ENCODE results near the gene PPM1J.

DNA sequence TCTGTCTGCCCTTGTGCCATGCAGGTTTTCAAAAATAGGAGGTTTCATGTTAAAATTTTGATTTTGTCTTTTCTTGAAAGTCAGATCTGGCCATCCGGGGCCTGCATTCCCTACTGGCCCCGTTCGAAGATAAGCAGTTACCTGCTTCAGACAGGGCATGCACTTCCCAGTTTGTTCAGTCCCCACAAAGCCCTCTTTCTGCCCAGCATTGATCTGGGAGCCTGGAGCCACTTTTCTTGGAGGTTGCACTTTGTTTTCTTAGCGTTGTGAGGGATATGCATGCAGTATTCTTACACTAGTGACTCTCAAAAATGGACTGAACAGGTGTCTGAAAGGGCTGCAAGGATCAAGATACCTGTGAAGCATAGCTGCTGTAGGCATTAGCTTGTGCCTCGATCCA lies 29.2 kb downstream of the PPM1J start:
- no peak for TF ChIP-seq EZH2 (IDR thresholded peaks at IDR 0.05; ENCODE audit: insufficient read depth, poor library complexity, severe bottlenecking)
- TF ChIP-seq EZH2phosphoT487 (IDR thresholded peaks at IDR 0.05; ENCODE audit: insufficient read depth, low read depth) = no peak
